Measurements from ENCODE around the gene ZDHHC24.

- TF ChIP-seq, protein P1, sequence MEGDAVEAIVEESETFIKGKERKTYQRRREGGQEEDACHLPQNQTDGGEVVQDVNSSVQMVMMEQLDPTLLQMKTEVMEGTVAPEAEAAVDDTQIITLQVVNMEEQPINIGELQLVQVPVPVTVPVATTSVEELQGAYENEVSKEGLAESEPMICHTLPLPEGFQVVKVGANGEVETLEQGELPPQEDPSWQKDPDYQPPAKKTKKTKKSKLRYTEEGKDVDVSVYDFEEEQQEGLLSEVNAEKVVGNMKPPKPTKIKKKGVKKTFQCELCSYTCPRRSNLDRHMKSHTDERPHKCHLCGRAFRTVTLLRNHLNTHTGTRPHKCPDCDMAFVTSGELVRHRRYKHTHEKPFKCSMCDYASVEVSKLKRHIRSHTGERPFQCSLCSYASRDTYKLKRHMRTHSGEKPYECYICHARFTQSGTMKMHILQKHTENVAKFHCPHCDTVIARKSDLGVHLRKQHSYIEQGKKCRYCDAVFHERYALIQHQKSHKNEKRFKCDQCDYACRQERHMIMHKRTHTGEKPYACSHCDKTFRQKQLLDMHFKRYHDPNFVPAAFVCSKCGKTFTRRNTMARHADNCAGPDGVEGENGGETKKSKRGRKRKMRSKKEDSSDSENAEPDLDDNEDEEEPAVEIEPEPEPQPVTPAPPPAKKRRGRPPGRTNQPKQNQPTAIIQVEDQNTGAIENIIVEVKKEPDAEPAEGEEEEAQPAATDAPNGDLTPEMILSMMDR (IDR thresholded peaks at IDR 0.05) = no peak
- TF ChIP-seq POLR2AphosphoS5 (IDR thresholded peaks at IDR 0.05) (no peak), POLR2A (IDR thresholded peaks at IDR 0.05) (no peak)
Observed at GRCh38 chr11:66475349-66476172, 70.3 kb downstream of the ZDHHC24 start.
